ENCODE data around the gene PFDN1. TPM values are rescaled to one million over a fixed set of nuclear protein-coding genes. Genes with fewer than 3 reads are reported as not detected.

The PFDN1 gene
- total RNA-seq, 1 experiment from 2014 or later, result 49.8 TPM

GRCh38 chr5:140338336-140338735 is 35.4 kb upstream of the PFDN1 start:
- Histone ChIP-seq H3K9me2 (replicated peaks; ENCODE audit: insufficient read depth, low read length) (no peaks in the 10 kb centered on the region), H2AFZ (ENCODE audit: low read length) (no peak overlapping the region), H3K9ac (ENCODE audit: low read length) (no peak overlapping the region), H3K27ac (ENCODE audit: low read length) (no peak overlapping the region), H3K4me3 (ENCODE audit: low read length) (no peak overlapping the region), H3K4me2 (ENCODE audit: low read depth, low read length, poor library complexity, severe bottlenecking) (no peak overlapping the region), H3K27me3 (ENCODE audit: low read length) (no peaks in the 10 kb centered on the region), H3K36me3 (ENCODE audit: insufficient read depth, low read length) (no peaks in the 10 kb centered on the region), H3K4me1 (ENCODE audit: low read length) (peaks cover 15% of the 10 kb centered on the region), H3K9me3 (ENCODE audit: low read length) (no peaks in the 10 kb centered on the region), H4K20me1 (ENCODE audit: insufficient read depth, low read depth, low read length) (no peaks in the 10 kb centered on the region), H3K79me2 (ENCODE audit: low read length) (no peaks in the 10 kb centered on the region)
- no peak for DNase-seq

- no peak overlapping the region for H3K4me2 ChIP-seq (ENCODE audit: low read depth, low read length, poor library complexity, severe bottlenecking)
- no peak overlapping the region for H3K4me3 ChIP-seq (ENCODE audit: low read length)
- H4K20me1 ChIP-seq (ENCODE audit: insufficient read depth, low read depth, low read length), result no peaks in the 10 kb centered on the region
- H3K9ac ChIP-seq (ENCODE audit: low read length), result no peak overlapping the region
- no peaks in the 10 kb centered on the region for H3K27me3 ChIP-seq (ENCODE audit: low read length)
- no peaks in the 10 kb centered on the region for H3K9me3 ChIP-seq (ENCODE audit: low read length)
- H3K79me2 ChIP-seq (ENCODE audit: low read length), result no peaks in the 10 kb centered on the region
- DNase-seq, result no peak
- H3K9me2 ChIP-seq (replicated peaks; ENCODE audit: insufficient read depth, low read length), result no peaks in the 10 kb centered on the region
- H3K36me3 ChIP-seq (ENCODE audit: insufficient read depth, low read length), result no peaks in the 10 kb centered on the region
- no peak overlapping the region for H3K27ac ChIP-seq (ENCODE audit: low read length)
- H3K4me1 ChIP-seq (ENCODE audit: low read length), result peaks cover 15% of the 10 kb centered on the region
- no peak overlapping the region for H2AFZ ChIP-seq (ENCODE audit: low read length)
Observed at GRCh38 chr5:140337880-140338279, 35.0 kb upstream of the PFDN1 start.

GRCh38 chr5:140336388-140336787 is 33.5 kb upstream of the PFDN1 start:
- H3K9me3 ChIP-seq (ENCODE audit: low read length), result no peaks in the 10 kb centered on the region
- no peaks in the 10 kb centered on the region for H4K20me1 ChIP-seq (ENCODE audit: insufficient read depth, low read depth, low read length)
- no peaks in the 10 kb centered on the region for H3K27me3 ChIP-seq (ENCODE audit: low read length)
- H2AFZ ChIP-seq (ENCODE audit: low read length), result no peak overlapping the region
- DNase-seq, result no peak
- no peak overlapping the region for H3K4me2 ChIP-seq (ENCODE audit: low read depth, low read length, poor library complexity, severe bottlenecking)
- no peak overlapping the region for H3K4me3 ChIP-seq (ENCODE audit: low read length)
- H3K79me2 ChIP-seq (ENCODE audit: low read length), result no peaks in the 10 kb centered on the region
- no peaks in the 10 kb centered on the region for H3K9me2 ChIP-seq (replicated peaks; ENCODE audit: insufficient read depth, low read length)
- no peak overlapping the region for H3K27ac ChIP-seq (ENCODE audit: low read length)
- H3K4me1 ChIP-seq (ENCODE audit: low read length), result peaks cover 5% of the 10 kb centered on the region
- no peak overlapping the region for H3K9ac ChIP-seq (ENCODE audit: low read length)
- no peaks in the 10 kb centered on the region for H3K36me3 ChIP-seq (ENCODE audit: insufficient read depth, low read length)

- Histone ChIP-seq H3K36me3 (ENCODE audit: insufficient read depth, low read length) (no peaks in the 10 kb centered on the region), H4K20me1 (ENCODE audit: insufficient read depth, low read depth, low read length) (no peaks in the 10 kb centered on the region), H3K9ac (ENCODE audit: low read length) (no peak overlapping the region), H2AFZ (ENCODE audit: low read length) (no peak overlapping the region), H3K4me3 (ENCODE audit: low read length) (no peak overlapping the region), H3K27me3 (ENCODE audit: low read length) (no peaks in the 10 kb centered on the region), H3K27ac (ENCODE audit: low read length) (no peak overlapping the region), H3K4me1 (ENCODE audit: low read length) (no peaks in the 10 kb centered on the region), H3K9me3 (ENCODE audit: low read length) (no peaks in the 10 kb centered on the region), H3K4me2 (ENCODE audit: low read depth, low read length, poor library complexity, severe bottlenecking) (no peak overlapping the region), H3K79me2 (ENCODE audit: low read length) (no peaks in the 10 kb centered on the region), H3K9me2 (replicated peaks; ENCODE audit: insufficient read depth, low read length) (no peaks in the 10 kb centered on the region)
- no peak for DNase-seq
Observed at GRCh38 chr5:140331638-140332037, 28.7 kb upstream of the PFDN1 start.

- Histone ChIP-seq H3K9me2 (replicated peaks; ENCODE audit: insufficient read depth, low read length) (no peaks in the 10 kb centered on the region), H3K9me3 (ENCODE audit: low read length) (no peaks in the 10 kb centered on the region), H3K4me1 (ENCODE audit: low read length) (no peaks in the 10 kb centered on the region), H4K20me1 (ENCODE audit: insufficient read depth, low read depth, low read length) (no peaks in the 10 kb centered on the region), H3K36me3 (ENCODE audit: insufficient read depth, low read length) (no peaks in the 10 kb centered on the region), H3K27ac (ENCODE audit: low read length) (no peak overlapping the region), H3K4me2 (ENCODE audit: low read depth, low read length, poor library complexity, severe bottlenecking) (no peak overlapping the region), H3K4me3 (ENCODE audit: low read length) (no peak overlapping the region), H2AFZ (ENCODE audit: low read length) (no peak overlapping the region), H3K79me2 (ENCODE audit: low read length) (no peaks in the 10 kb centered on the region), H3K27me3 (ENCODE audit: low read length) (no peaks in the 10 kb centered on the region), H3K9ac (ENCODE audit: low read length) (no peak overlapping the region)
- DNase-seq, result no peak
Observed at GRCh38 chr5:140329739-140330481, 27.0 kb upstream of the PFDN1 start.

- Histone ChIP-seq H3K9me3 (ENCODE audit: low read length) (no peaks in the 10 kb centered on the region), H3K9me2 (replicated peaks; ENCODE audit: insufficient read depth, low read length) (no peaks in the 10 kb centered on the region), H3K9ac (ENCODE audit: low read length) (no peak overlapping the region), H3K27me3 (ENCODE audit: low read length) (no peaks in the 10 kb centered on the region), H3K79me2 (ENCODE audit: low read length) (no peaks in the 10 kb centered on the region), H3K4me2 (ENCODE audit: low read depth, low read length, poor library complexity, severe bottlenecking) (no peak overlapping the region), H3K27ac (ENCODE audit: low read length) (no peak overlapping the region), H2AFZ (ENCODE audit: low read length) (no peak overlapping the region), H3K36me3 (ENCODE audit: insufficient read depth, low read length) (no peaks in the 10 kb centered on the region), H4K20me1 (ENCODE audit: insufficient read depth, low read depth, low read length) (no peaks in the 10 kb centered on the region), H3K4me1 (ENCODE audit: low read length) (no peaks in the 10 kb centered on the region), H3K4me3 (ENCODE audit: low read length) (no peak overlapping the region)
- DNase-seq, result no peak
Observed at GRCh38 chr5:140328036-140328764, 25.3 kb upstream of the PFDN1 start.

GRCh38 chr5:140327589-140327988 is 24.7 kb upstream of the PFDN1 start:
- Histone ChIP-seq H2AFZ (ENCODE audit: low read length) (no peak overlapping the region), H3K4me2 (ENCODE audit: low read depth, low read length, poor library complexity, severe bottlenecking) (no peak overlapping the region)
- no peak for DNase-seq

GRCh38 chr5:140325486-140325885 is 22.6 kb upstream of the PFDN1 start:
- no peaks in the 10 kb centered on the region for H3K4me1 ChIP-seq (ENCODE audit: low read length)
- no peak overlapping the region for H3K9ac ChIP-seq (ENCODE audit: low read length)
- no peaks in the 10 kb centered on the region for H3K79me2 ChIP-seq (ENCODE audit: low read length)
- no peaks in the 10 kb centered on the region for H3K27me3 ChIP-seq (ENCODE audit: low read length)
- H3K9me3 ChIP-seq (ENCODE audit: low read length), result no peaks in the 10 kb centered on the region
- H3K27ac ChIP-seq (ENCODE audit: low read length), result no peak overlapping the region
- H2AFZ ChIP-seq (ENCODE audit: low read length), result no peak overlapping the region
- H3K9me2 ChIP-seq (replicated peaks; ENCODE audit: insufficient read depth, low read length), result no peaks in the 10 kb centered on the region
- no peak overlapping the region for H3K4me3 ChIP-seq (ENCODE audit: low read length)
- no peak for DNase-seq
- no peaks in the 10 kb centered on the region for H3K36me3 ChIP-seq (ENCODE audit: insufficient read depth, low read length)
- no peak overlapping the region for H3K4me2 ChIP-seq (ENCODE audit: low read depth, low read length, poor library complexity, severe bottlenecking)
- H4K20me1 ChIP-seq (ENCODE audit: insufficient read depth, low read depth, low read length), result no peaks in the 10 kb centered on the region

More at GRCh38 chr5:140327589-140327988, 24.7 kb upstream of the PFDN1 start:
- no peaks in the 10 kb centered on the region for H3K27me3 ChIP-seq (ENCODE audit: low read length)
- no peak overlapping the region for H3K9ac ChIP-seq (ENCODE audit: low read length)
- H3K27ac ChIP-seq (ENCODE audit: low read length), result no peak overlapping the region
- H3K79me2 ChIP-seq (ENCODE audit: low read length), result no peaks in the 10 kb centered on the region
- no peak overlapping the region for H3K4me3 ChIP-seq (ENCODE audit: low read length)
- no peaks in the 10 kb centered on the region for H4K20me1 ChIP-seq (ENCODE audit: insufficient read depth, low read depth, low read length)
- no peaks in the 10 kb centered on the region for H3K9me3 ChIP-seq (ENCODE audit: low read length)
- H3K9me2 ChIP-seq (replicated peaks; ENCODE audit: insufficient read depth, low read length), result no peaks in the 10 kb centered on the region
- no peaks in the 10 kb centered on the region for H3K4me1 ChIP-seq (ENCODE audit: low read length)
- no peaks in the 10 kb centered on the region for H3K36me3 ChIP-seq (ENCODE audit: insufficient read depth, low read length)

All from Karpas-422 (cell line).